D721Med (cell line): ENCODE data around the gene NUS1.
"Not testable (repeated sequence)": the region's sequence is repeated elsewhere in the genome, so short reads cannot be mapped to it uniquely, and the experiment has no call there.

Experiments used
- DNase-seq: peaks from one replicate; pipeline ENCODE4 v3.0.0; 2011; ENCODE audit warnings: low spot score; ENCODE audit not compliant: insufficient read length
- FAIRE-seq: peaks from 2 replicates; lab custom pipeline; 2011; peaks lifted over from hg19 to GRCh38; lab: Jason Lieb, UNC
- TF ChIP-seq, protein P1 (sequence below): IDR thresholded peaks from 2 replicates; pipeline ENCODE4 v1.5.1; 2012; ENCODE audit warnings: mild to moderate bottlenecking, control low read depth; ENCODE audit not compliant: insufficient read depth; ENCODE audit errors: missing control alignments

NUS1 gene

DNA sequence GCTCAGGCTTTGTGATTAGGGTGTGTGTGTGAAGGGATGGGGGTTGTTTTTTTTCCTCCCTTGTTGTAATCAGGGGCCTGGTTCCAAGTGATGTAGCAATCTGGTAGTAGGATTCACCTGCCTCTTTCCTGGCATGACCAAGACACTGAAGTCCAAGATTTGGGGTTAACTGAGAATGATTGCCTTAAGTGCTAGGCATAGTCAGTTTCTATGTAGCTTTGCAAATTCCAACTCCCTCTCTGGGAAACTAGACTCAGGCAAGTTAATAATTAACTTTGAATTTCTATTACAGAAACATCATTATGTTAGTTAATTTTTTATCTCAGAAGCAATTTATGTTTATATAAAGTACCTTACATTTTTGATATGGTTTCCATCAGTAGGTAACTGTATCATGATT is 43.6 kb downstream of the NUS1 start:
- FAIRE-seq (no peak), DNase-seq (no peak)
- TF ChIP-seq, protein P1, sequence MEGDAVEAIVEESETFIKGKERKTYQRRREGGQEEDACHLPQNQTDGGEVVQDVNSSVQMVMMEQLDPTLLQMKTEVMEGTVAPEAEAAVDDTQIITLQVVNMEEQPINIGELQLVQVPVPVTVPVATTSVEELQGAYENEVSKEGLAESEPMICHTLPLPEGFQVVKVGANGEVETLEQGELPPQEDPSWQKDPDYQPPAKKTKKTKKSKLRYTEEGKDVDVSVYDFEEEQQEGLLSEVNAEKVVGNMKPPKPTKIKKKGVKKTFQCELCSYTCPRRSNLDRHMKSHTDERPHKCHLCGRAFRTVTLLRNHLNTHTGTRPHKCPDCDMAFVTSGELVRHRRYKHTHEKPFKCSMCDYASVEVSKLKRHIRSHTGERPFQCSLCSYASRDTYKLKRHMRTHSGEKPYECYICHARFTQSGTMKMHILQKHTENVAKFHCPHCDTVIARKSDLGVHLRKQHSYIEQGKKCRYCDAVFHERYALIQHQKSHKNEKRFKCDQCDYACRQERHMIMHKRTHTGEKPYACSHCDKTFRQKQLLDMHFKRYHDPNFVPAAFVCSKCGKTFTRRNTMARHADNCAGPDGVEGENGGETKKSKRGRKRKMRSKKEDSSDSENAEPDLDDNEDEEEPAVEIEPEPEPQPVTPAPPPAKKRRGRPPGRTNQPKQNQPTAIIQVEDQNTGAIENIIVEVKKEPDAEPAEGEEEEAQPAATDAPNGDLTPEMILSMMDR = no peak

DNA sequence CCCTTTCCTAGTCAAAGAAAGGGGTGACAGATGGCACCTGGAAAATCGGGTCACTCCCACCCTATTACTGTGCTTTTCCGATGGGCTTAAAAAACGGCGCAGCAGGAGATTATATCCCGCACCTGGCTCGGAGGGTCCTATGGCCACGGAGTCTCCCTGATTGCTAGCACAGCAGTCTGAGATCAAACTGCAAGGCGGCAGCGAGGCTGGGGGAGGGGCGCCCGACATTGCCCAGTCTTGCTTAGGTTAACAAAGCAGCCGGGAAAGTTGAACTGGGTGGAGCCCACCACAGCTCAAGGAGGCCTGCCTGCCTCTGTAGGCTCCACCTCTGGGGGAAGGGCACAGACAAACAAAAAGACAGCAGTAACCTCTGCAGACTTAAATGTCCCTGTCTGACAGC is 46.3 kb downstream of the NUS1 start:
- DNase-seq, FAIRE-seq: not testable (repeated sequence)

DNA sequence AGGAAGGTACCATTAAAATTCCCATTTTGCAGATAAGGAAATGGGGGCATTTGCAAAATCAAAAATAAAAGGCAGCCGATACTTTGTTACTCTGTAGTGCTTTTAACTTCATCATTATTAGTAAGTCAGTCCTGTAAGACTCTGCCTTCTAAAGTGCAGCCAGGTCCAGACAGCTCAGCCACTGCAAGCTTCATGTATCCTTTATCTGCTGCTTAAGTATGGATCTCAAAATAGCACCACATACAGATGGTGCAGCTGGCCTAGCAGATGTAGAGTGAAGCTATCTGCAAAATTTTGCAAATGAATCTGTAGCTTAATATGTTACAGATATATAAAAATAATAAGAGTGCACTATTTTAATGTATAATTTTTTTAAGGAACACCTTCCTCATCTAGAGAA is 53.4 kb downstream of the NUS1 start:
- TF ChIP-seq, protein P1 = no peak
- DNase-seq (no peak), FAIRE-seq (no peak)

DNA sequence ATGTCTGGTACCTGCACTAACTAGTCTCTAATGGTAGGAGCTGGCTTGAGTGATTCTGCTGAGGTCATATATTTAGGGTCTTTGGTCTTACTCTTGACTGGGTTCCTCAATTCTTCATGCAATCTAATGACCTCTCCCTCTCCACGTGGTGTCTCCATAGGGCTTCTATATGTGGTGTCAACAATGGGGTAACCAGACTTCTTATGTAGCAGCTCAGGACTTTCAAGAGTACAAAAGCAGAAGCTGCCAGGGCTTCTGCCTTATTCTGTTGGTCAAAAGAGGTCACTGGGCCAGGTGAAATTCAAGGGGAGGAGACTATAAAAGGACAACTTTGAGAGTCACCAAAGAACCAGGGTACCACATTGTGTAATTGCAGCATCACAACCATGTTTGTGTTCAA is 54.3 kb downstream of the NUS1 start:
- TF ChIP-seq, protein P1 = no peak
- DNase-seq (no peak), FAIRE-seq (no peak)

DNA sequence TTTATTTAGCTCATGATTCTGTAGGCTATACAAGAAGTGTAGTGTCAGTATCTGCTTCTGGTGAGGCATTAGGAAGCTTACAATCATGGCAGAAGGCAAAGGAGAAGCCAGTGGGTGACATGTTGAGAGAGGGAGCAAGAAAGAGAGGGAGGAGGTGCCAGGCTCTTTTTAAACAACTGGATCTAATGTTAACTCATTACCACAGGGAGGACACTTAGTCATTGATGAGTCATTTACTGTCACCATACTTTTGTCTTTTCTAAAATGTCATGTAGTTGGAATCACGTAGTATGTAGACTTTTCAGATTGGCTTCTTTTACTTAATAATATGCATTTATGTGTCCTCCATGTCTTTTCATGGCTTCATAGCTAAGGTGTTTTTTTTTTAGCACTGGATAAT is 58.1 kb downstream of the NUS1 start:
- TF ChIP-seq, protein P1 = no peak
- no peak for DNase-seq
- no peak for FAIRE-seq

DNA sequence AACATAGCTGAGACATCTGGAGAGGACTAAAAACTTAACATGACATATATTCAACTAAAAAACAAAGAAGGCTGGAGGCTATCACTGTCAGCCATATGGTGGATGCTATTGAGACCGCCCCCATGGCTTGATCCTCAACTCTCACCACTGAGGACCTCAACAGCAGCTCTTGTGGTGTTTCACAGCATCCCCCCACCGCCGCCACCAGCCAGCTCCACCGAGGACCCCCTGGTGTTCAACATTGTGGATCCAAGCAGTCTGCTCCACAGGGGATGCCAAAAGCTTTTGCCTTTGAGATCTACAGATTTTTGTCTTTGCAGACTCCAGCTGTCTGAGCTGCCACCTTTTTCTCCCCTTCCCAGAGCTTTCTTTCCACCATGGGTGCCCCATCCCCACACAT is 64.6 kb downstream of the NUS1 start:
- FAIRE-seq = no peak
- TF ChIP-seq, protein P1 = no peak
- no peak for DNase-seq

DNA sequence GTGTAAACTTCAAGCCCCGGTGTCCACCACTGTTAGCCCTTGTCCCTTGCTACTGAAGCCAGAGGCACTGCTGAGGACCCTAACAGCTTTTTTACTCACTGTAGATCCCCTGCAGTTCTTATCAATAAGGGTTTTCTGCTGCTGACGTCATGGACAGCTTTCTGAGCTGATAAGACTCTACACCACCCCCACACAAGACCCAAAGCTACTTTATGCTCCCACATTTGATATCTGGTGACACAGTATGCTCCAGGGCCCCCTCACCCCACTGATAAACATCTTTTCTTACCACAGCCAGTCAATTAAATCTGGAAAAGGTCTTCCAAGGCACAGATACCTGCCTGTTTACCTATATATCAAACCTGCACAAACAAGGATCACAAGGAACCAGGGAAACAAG is 65.3 kb downstream of the NUS1 start:
- DNase-seq = no peak
- TF ChIP-seq, protein P1 = no peak
- no peak for FAIRE-seq

DNA sequence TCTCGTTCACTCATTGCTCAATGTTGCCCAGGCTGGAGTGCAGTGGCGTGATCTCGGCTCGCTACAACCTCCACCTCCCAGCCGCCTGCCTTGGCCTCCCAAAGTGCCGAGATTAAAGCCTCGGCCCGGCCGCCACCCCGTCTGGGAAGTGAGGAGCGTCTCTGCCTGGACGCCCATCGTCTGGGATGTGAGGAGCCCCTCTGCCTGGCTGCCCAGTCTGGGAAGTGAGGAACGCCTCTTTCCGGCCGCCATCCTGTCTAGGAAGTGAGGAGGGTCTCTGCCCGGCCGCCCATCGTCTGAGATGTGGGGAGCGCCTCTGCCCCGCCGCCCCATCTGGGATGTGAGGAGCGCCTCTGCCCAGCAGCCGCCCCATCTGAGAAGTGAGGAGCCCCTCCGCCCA is 75.4 kb downstream of the NUS1 start:
- FAIRE-seq, DNase-seq: not testable (repeated sequence)
